Melanocyte of skin (primary cell): ENCODE results near the gene FLRT2. TPM values are rescaled to one million over a fixed set of nuclear protein-coding genes. Genes with fewer than 3 reads are reported as not detected.

Source experiments
- total RNA-seq, 2 donors: library from RNA; depleted of rRNA; stranded (reverse); fragments of >200 nt; gene quantifications; 2 replicates each; pipeline ENCODE4 v1.2.3, GENCODE V29; 2012

FLRT2 gene
- 1 to 10 TPM; 1.0 to 3.7 TPM for total RNA-seq

GRCh38 chr14:85529803-85530574, at the start of gene FLRT2:
Gene FLRT2 (plus strand): TSS chr14:85530144. CDS start chr14:85621515, 91,371 bp downstream.

